Measurements from ENCODE around the gene GALNT3. TPM values are rescaled to one million over a fixed set of nuclear protein-coding genes. Genes with fewer than 3 reads are reported as not detected.

The GALNT3 gene
- total and polyA plus RNA-seq, 2 of the 8 experiments (the other 6 are each of a cell fraction or from before 2014, with no cell fraction given): 3.4 to 23.6 TPM

DNA sequence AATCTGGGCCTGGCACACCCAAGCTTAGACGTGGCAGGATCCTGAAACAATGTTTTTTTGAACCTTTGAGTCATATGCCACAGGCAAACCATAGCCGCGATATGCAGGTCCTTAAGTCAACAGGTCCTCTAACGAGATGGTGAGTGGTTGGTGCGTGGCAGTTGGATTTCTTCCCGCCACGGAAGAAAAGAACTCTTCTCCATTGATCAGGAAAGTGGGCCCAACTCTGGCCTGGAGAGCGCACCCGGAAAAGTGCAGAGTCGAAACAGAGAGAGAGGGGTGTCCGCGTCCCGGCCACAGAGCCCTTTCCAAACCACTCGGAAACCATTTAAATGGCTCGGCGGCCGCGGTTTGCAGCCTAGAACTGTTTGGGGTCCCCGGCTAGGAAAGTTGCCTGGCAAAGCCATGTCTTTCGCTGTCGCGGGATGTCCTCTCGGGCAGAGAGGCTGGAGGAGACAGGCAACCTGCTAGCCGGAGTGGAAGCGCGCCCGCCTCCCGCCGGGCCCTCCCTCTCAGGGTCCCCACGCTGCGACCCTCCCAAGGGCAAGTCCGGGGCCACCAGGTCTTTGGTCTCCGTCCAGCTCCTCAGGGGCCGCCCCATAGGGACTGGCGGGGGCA is 777 bp downstream of the GALNT3 start:
- CTCF ChIA-PET (ENCODE audit: partially characterized antibody): interaction anchor here (0.9 to 2.7 kb wide), 4 partner anchors 15 to 241 kb away, joined by 3 to 13 read pairs (median 3); no protein-coding TSS in a partner anchor
- Histone ChIP-seq H3K9ac (replicated peaks in 1 of 4; ENCODE audit: extremely low read depth in 1 of 4, low read depth in 3 of 4, low read length in 3 of 4) (peak overlapping the region; percentile 46 to 91 (median 68); a peak in 6 of 7 replicates), H3K23ac (ENCODE audit: insufficient read length) (no peak overlapping the region), H2BK5ac (ENCODE audit: low read depth, low read length) (0 out of 2 replicates have a peak overlapping the region, but pooled peaks have one; percentile 6), H3K79me1 (ENCODE audit: low read depth, low read length) (peaks cover 2% of the 10 kb centered on the region; the same call in 1 of the 2 replicates), H2BK12ac (ENCODE audit: low read depth, low read length) (no peak overlapping the region), H2BK120ac (replicated peaks; ENCODE audit: low read depth, low read length) (no peak overlapping the region), H4K20me1 (replicated peaks in 1 of 2; ENCODE audit: control insufficient read depth in 1 of 2, insufficient read depth in 2 of 2, low read length in 2 of 2) (no peaks in the 10 kb centered on the region), H3K9me3 (ENCODE audit: insufficient read depth in 2 of 2, low read depth in 1 of 2, low read length in 1 of 2) (no peaks in the 10 kb centered on the region), H4K5ac (ENCODE audit: insufficient read length, low read depth, low read length) (no peak overlapping the region), H3K27ac (ENCODE audit: low read depth, low read length) (peak overlapping the region; percentile 59; the same call in 1 of the 2 replicates), H4K91ac (replicated peaks; ENCODE audit: insufficient read length, low read length) (peak overlapping the region; percentile 1), H3K23me2 (ENCODE audit: low read depth, low read length) (peaks cover 8% of the 10 kb centered on the region; the same call in 1 of the 2 replicates), H3K4me1 (replicated peaks in 1 of 4; ENCODE audit: control insufficient read depth in 3 of 4, insufficient read depth in 4 of 4, low read length in 3 of 4) (peaks cover 0 to 26% (median 1%) of the 10 kb centered on the region in 4 experiments; a peak in 3 of 7 replicates), H2BK20ac (ENCODE audit: low read length) (no peak overlapping the region), H3K79me2 (ENCODE audit: control insufficient read depth in 1 of 2, insufficient read depth in 2 of 2, low read length in 2 of 2) (peaks cover 3 to 53% of the 10 kb centered on the region in 2 experiments), H4K8ac (ENCODE audit: extremely low read depth, insufficient read depth, low read length) (peak overlapping the region; percentile 76; the same call in 1 of the 2 replicates), H2AK5ac (ENCODE audit: low read depth, low read length) (no peak overlapping the region), H3K4ac (replicated peaks; ENCODE audit: insufficient read length, low read depth, low read length) (no peak overlapping the region), H3K56ac (replicated peaks; ENCODE audit: insufficient read length, low read depth, low read length) (no peak overlapping the region), H2AFZ (ENCODE audit: low read length) (peak overlapping the region; percentile 68; the same call in 1 of the 2 replicates), H3K4me2 (ENCODE audit: insufficient read depth in 1 of 2, low read depth in 2 of 2, low read length in 2 of 2) (peak overlapping the region; percentile 85 to 93), H3K4me3 (ENCODE audit: extremely low read depth in 1 of 4, insufficient read depth in 2 of 4, low read depth in 3 of 4, low read length in 4 of 4) (peak overlapping the region; percentile 65 to 83 (median 79)), H3K14ac (ENCODE audit: insufficient read length) (no peak overlapping the region), H3K18ac (ENCODE audit: extremely low read depth, low read length) (peak overlapping the region; percentile 63), H3K27me3 (replicated peaks in 1 of 4; ENCODE audit: control insufficient read depth in 3 of 4, extremely low read depth in 1 of 4, insufficient read depth in 3 of 4, low read length in 3 of 4) (no peaks in the 10 kb centered on the region; a peak in 1 of 7 replicates), H2BK15ac (ENCODE audit: low read length) (no peak overlapping the region), H3K36me3 (ENCODE audit: control insufficient read depth in 2 of 4, insufficient read depth in 4 of 4, low read length in 3 of 4) (peaks cover 0 to 4% (median 0%) of the 10 kb centered on the region in 4 experiments; a peak in 2 of 8 replicates)
- 1% methylated on average over 35 of the region's 35 CpGs; no CpG with 5 or more reads in 1 of the 2 experiments for WGBS, 2 experiments (ENCODE audit: extremely low coverage in 1 of 2, insufficient coverage in 1 of 2, insufficient read length in 1 of 2, insufficient replicate concordance in 2 of 2, low coverage in 1 of 2, low lambda C conversion rate in 2 of 2, missing lambda C conversion rate in 1 of 2)
- FAIRE-seq: no peak
- POLR2A ChIA-PET (ENCODE audit: partially characterized antibody): interaction anchor here (1.0 to 2.4 kb wide), 8 partner anchors 9 to 354 kb away, joined by 3 to 12 read pairs (median 6); no protein-coding TSS in a partner anchor
- peak in 1 of 2 experiments; percentile 58 for DNase-seq (ENCODE audit: low read depth in 1 of 2, low spot score in 2 of 2)
- TF ChIP-seq TBP (IDR thresholded peaks at IDR 0.05; ENCODE audit: low read depth, low read length) (peak; percentile 2; the same call in 1 of the 2 replicates), KDM4A (IDR thresholded peaks at IDR 0.05; ENCODE audit: low read depth, low read length, severe bottlenecking) (peak; percentile 55), POLR2A (IDR thresholded peaks at IDR 0.05; ENCODE audit: control extremely low read depth in 1 of 2, low read depth in 2 of 2, low read length in 2 of 2) (0 out of 3 replicates have a peak, but pooled peaks of 1 of the 2 experiments have one; percentile 12), ASH2L (IDR thresholded peaks at IDR 0.05; ENCODE audit: low read length) (peak; percentile 41), SIN3A (conservative IDR thresholded peaks at IDR 0.05 in 1 of 2, IDR thresholded peaks at IDR 0.05 in 1 of 2; ENCODE audit: low read depth in 1 of 2, low read length in 2 of 2) (peak in 1 of 2 experiments; percentile 38; a peak in 1 of 4 replicates), EGR1 (IDR thresholded peaks at IDR 0.05; ENCODE audit: borderline replicate concordance, low read depth, low read length) (no peak), TEAD4 (IDR thresholded peaks at IDR 0.05; ENCODE audit: low read depth, low read length) (no peak)
- TF ChIP-seq, protein P1, sequence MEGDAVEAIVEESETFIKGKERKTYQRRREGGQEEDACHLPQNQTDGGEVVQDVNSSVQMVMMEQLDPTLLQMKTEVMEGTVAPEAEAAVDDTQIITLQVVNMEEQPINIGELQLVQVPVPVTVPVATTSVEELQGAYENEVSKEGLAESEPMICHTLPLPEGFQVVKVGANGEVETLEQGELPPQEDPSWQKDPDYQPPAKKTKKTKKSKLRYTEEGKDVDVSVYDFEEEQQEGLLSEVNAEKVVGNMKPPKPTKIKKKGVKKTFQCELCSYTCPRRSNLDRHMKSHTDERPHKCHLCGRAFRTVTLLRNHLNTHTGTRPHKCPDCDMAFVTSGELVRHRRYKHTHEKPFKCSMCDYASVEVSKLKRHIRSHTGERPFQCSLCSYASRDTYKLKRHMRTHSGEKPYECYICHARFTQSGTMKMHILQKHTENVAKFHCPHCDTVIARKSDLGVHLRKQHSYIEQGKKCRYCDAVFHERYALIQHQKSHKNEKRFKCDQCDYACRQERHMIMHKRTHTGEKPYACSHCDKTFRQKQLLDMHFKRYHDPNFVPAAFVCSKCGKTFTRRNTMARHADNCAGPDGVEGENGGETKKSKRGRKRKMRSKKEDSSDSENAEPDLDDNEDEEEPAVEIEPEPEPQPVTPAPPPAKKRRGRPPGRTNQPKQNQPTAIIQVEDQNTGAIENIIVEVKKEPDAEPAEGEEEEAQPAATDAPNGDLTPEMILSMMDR (IDR thresholded peaks at IDR 0.05; ENCODE audit: control extremely low read depth in 1 of 3, insufficient read depth in 1 of 3, low read depth in 1 of 3, low read length in 3 of 3): no peak
